GM23338 (cell line): ENCODE results near the gene TANGO6.
"Not testable (repeated sequence)": the region's sequence is repeated elsewhere in the genome, so short reads cannot be mapped to it uniquely, and the experiment has no call there.

Source experiments
- CREB1 ChIP-seq: fragments of 250-450 bp; sonication (Bioruptor Pico); IDR thresholded peaks from 2 replicates; pipeline ENCODE4 v1.5.0; 2020; ENCODE audit warnings: low read depth, mild to moderate bottlenecking, moderate library complexity
- ETS1 ChIP-seq: IDR thresholded peaks from 2 replicates; pipeline ENCODE4 v1.6.1; 2016; ENCODE audit warnings: antibody characterized with exemption
- JUNB ChIP-seq: IDR thresholded peaks from one replicate; pipeline ENCODE4 v1.6.1; 2016; ENCODE audit warnings: antibody characterized with exemption; ENCODE audit not compliant: unreplicated experiment
- TF ChIP-seq, protein P1 (sequence below), 2 experiments: fragments of 200-600 bp in 1 of 2; sonication (generic) in 1 of 2; conservative IDR thresholded peaks; 2 replicates each; pipeline versions ENCODE4 v1.5.1 to v1.6.1; 2016 to 2017; ENCODE audit warnings: antibody characterized with exemption in 2 of 2, low read depth in 2 of 2, mild to moderate bottlenecking in 2 of 2, moderate library complexity in 1 of 2

GRCh38 chr16:69063491-69063890 is 220.2 kb downstream of the TANGO6 start:
- TF ChIP-seq, protein P1, sequence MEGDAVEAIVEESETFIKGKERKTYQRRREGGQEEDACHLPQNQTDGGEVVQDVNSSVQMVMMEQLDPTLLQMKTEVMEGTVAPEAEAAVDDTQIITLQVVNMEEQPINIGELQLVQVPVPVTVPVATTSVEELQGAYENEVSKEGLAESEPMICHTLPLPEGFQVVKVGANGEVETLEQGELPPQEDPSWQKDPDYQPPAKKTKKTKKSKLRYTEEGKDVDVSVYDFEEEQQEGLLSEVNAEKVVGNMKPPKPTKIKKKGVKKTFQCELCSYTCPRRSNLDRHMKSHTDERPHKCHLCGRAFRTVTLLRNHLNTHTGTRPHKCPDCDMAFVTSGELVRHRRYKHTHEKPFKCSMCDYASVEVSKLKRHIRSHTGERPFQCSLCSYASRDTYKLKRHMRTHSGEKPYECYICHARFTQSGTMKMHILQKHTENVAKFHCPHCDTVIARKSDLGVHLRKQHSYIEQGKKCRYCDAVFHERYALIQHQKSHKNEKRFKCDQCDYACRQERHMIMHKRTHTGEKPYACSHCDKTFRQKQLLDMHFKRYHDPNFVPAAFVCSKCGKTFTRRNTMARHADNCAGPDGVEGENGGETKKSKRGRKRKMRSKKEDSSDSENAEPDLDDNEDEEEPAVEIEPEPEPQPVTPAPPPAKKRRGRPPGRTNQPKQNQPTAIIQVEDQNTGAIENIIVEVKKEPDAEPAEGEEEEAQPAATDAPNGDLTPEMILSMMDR (conservative IDR thresholded peaks at IDR 0.05; ENCODE audit: low read depth in 2 of 2) = not testable (repeated sequence)
- not testable (repeated sequence) for TF ChIP-seq CREB1 (CRISPR knock-in tag); ETS1; JUNB
